BLaER1 treated with 17β-estradiol and CSF1 and Interleukin-3, amounts not matched to agents 10 nM and 100 nM (cell line): ENCODE results near the gene ERGIC1.
A peak's percentile ranks its signal among the peaks of the same experiment; 100 is the strongest.

Experiments used
- H3K27ac ChIP-seq, 11 experiments: shearing (Covaris generic); formaldehyde crosslinking; 2 replicates each; pipeline ENCODE4 v1.8.1; 2022
- H3K27me3 ChIP-seq, 11 experiments: shearing (Covaris generic); formaldehyde crosslinking; 2 replicates each; pipeline ENCODE4 v1.8.1; 2022
- H3K36me3 ChIP-seq, 11 experiments: shearing (Covaris generic); formaldehyde crosslinking; 2 replicates each; pipeline ENCODE4 v1.8.1; 2022
- H3K4me1 ChIP-seq, 10 experiments: shearing (Covaris generic); formaldehyde crosslinking; 2 replicates each; pipeline ENCODE4 v1.8.1; 2022
- H3K4me2 ChIP-seq, 11 experiments: shearing (Covaris generic); formaldehyde crosslinking; 2 replicates each; pipeline ENCODE4 v1.8.1; 2022
- H3K4me3 ChIP-seq, 10 experiments: shearing (Covaris generic); formaldehyde crosslinking; 2 replicates each; pipeline ENCODE4 v1.8.1; 2022
- H3K9ac ChIP-seq, 11 experiments: shearing (Covaris generic); formaldehyde crosslinking; 2 replicates each; pipeline ENCODE4 v1.8.1; 2022
- H3K9me3 ChIP-seq, 11 experiments: shearing (Covaris generic); formaldehyde crosslinking; replicated peaks in 1 of 11; 2 replicates each; pipeline ENCODE4 v1.8.1; 2022
- H4K20me1 ChIP-seq, 11 experiments: shearing (Covaris generic); formaldehyde crosslinking; 2 replicates each; pipeline ENCODE4 v1.8.1; 2022
- Cebpa-rat ChIP-seq, 11 experiments: shearing (Covaris generic); IDR thresholded peaks; 2 replicates each; pipeline ENCODE4 v1.8.1; 2022

The ERGIC1 gene

GRCh38 chr5:172901012-172901780 lies 67.1 kb downstream of the ERGIC1 start:
- peaks cover 0 to 25% (median 3%) of the 10 kb centered on the region in 11 experiments; a peak in 6 of 22 replicates for H4K20me1 ChIP-seq
- no peak overlapping the region for H3K4me3 ChIP-seq
- H3K9me3 ChIP-seq = no peaks in the 10 kb centered on the region
- H3K36me3 ChIP-seq = peaks cover 54 to 99% (median 86%) of the 10 kb centered on the region in 11 experiments
- no peaks in the 10 kb centered on the region for H3K27me3 ChIP-seq
- H3K4me2 ChIP-seq = peak overlapping the region in 4 of 11 experiments; percentile 23 to 35 (median 33); a peak in 7 of 22 replicates
- TF ChIP-seq Cebpa-rat (IDR thresholded peaks at IDR 0.05) = no peak
- no peak overlapping the region; a peak in 1 of 22 replicates for H3K9ac ChIP-seq
- H3K27ac ChIP-seq = peak overlapping the region in 7 of 11 experiments; percentile 11 to 59 (median 40); a peak in 11 of 22 replicates
- peaks cover 20 to 73% (median 47%) of the 10 kb centered on the region in 10 experiments for H3K4me1 ChIP-seq

DNA sequence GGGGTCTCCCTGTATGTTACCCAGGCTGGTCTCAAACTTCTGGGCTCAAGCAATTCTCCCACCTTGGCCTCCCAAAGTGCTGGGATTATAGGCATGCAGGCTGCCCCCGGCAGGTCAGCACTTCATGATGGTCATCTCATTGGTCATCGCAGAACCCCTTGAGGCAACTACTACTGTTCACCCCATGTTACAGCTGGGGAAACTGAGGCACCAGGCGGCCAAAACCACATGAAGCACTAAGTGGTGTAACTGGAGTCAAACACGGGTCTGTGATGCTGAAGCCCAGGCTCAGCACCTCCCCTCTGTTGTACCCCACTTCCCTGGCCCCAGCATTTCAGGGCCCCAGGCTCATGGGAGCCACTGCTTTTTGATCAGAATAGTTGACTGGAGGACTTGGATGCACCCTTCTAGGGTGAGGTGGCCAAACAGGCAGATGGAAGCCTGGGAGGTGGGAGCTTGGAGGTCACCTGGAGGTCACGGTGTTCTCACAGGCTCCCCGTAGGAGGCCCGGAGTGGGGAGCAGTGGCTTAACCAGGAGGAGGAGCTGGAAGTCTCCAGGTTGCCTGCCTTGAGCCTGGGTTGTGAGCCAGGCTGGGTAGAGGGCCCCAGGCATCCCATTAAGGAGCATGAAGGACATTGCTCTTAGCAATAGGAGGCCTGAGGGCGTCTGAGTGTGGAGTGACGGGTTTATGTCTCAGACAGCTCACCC lies 67.9 kb downstream of the ERGIC1 start:
- Histone ChIP-seq H3K9ac (peak overlapping the region in 5 of 11 experiments; percentile 2 to 44 (median 24); a peak in 5 of 22 replicates), H4K20me1 (peaks cover 0 to 26% (median 3%) of the 10 kb centered on the region in 11 experiments; a peak in 6 of 22 replicates), H3K27me3 (no peaks in the 10 kb centered on the region), H3K4me3 (no peak overlapping the region), H3K36me3 (peaks cover 46 to 98% (median 79%) of the 10 kb centered on the region in 11 experiments), H3K4me1 (peaks cover 25 to 73% (median 48%) of the 10 kb centered on the region in 10 experiments), H3K27ac (peak overlapping the region in 7 of 11 experiments; percentile 30 to 59 (median 37); a peak in 11 of 22 replicates), H3K9me3 (no peaks in the 10 kb centered on the region), H3K4me2 (0 out of 22 replicates have a peak overlapping the region, but pooled peaks of 1 of the 11 experiments have one; percentile 0)
- TF ChIP-seq Cebpa-rat (IDR thresholded peaks at IDR 0.05) = no peak

- Histone ChIP-seq H4K20me1 (peaks cover 0 to 29% (median 3%) of the 10 kb centered on the region in 11 experiments; a peak in 6 of 22 replicates), H3K4me1 (peaks cover 23 to 66% (median 46%) of the 10 kb centered on the region in 10 experiments), H3K27ac (peak overlapping the region in 7 of 11 experiments; percentile 30 to 59 (median 37); a peak in 9 of 22 replicates), H3K4me2 (no peak overlapping the region), H3K4me3 (no peak overlapping the region), H3K27me3 (no peaks in the 10 kb centered on the region), H3K9ac (peak overlapping the region in 5 of 11 experiments; percentile 2 to 41 (median 14); a peak in 1 of 22 replicates), H3K36me3 (peaks cover 38 to 94% (median 70%) of the 10 kb centered on the region in 11 experiments), H3K9me3 (no peaks in the 10 kb centered on the region)
- TF ChIP-seq Cebpa-rat (IDR thresholded peaks at IDR 0.05) = no peak
These were observed 68.7 kb downstream of the ERGIC1 start for GRCh38 chr5:172902497-172903472.

DNA sequence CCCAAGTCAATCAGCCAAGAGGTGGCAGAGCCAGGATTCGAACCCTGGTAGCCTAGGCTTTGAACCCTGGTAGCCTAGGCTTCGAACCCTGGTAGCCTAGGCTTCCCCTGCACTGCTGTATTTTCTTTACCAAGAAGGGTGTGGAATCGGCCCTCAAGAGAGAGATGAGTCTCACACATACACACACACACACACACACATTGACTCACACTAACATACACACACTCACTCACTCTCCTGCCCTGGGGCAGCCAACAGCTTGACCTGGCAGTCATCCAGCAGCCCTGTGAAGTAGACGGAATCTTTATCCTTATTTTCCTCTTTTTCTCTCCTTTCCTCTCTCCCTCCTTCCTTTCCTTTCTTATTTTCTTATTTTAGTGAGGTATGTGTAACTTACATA lies 69.7 kb downstream of the ERGIC1 start:
- no peak for TF ChIP-seq Cebpa-rat (IDR thresholded peaks at IDR 0.05)

DNA sequence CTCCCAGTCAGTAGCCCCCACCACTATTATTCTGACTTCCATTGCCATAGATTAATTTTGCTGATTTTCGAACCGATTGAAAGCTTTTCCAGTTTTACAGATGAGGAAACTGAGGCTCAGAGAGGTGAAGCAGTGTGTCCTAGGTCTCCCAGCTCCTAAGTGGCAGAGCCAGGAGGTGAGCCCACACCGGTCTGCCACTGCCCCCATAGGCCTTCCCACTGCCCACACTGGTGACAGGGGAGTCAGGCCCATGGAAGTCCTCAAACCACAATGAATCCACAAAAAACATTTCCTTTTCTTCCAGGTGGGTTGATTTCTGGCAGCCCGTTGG lies 70.2 kb downstream of the ERGIC1 start:
- peaks cover 25 to 88% (median 56%) of the 10 kb centered on the region in 11 experiments for H3K36me3 ChIP-seq
- H3K4me1 ChIP-seq = peaks cover 23 to 72% (median 48%) of the 10 kb centered on the region in 10 experiments
- H3K4me3 ChIP-seq = no peak overlapping the region
- peaks cover 0 to 29% (median 3%) of the 10 kb centered on the region in 11 experiments; a peak in 5 of 22 replicates for H4K20me1 ChIP-seq
- H3K4me2 ChIP-seq = peak overlapping the region in 3 of 11 experiments; percentile 1 to 39 (median 10); a peak in 5 of 22 replicates
- H3K9ac ChIP-seq = peak overlapping the region in 3 of 11 experiments; percentile 6 to 46 (median 15); a peak in 4 of 22 replicates
- no peaks in the 10 kb centered on the region for H3K27me3 ChIP-seq
- peak overlapping the region in 9 of 11 experiments; percentile 4 to 61 (median 24); a peak in 12 of 22 replicates for H3K27ac ChIP-seq
- TF ChIP-seq Cebpa-rat (IDR thresholded peaks at IDR 0.05) = no peak
- H3K9me3 ChIP-seq = no peaks in the 10 kb centered on the region

More for the DNA sequence above, 69.7 kb downstream of the ERGIC1 start:
- H3K27me3 ChIP-seq = no peaks in the 10 kb centered on the region
- no peak overlapping the region for H3K4me3 ChIP-seq
- H3K36me3 ChIP-seq = peaks cover 30 to 90% (median 60%) of the 10 kb centered on the region in 11 experiments
- H3K4me1 ChIP-seq = peaks cover 23 to 68% (median 48%) of the 10 kb centered on the region in 10 experiments
- peak overlapping the region in 1 of 11 experiments; percentile 10; a peak in 1 of 22 replicates for H3K4me2 ChIP-seq
- peak overlapping the region in 2 of 11 experiments; percentile 14 to 40; a peak in 1 of 22 replicates for H3K9ac ChIP-seq
- H3K9me3 ChIP-seq = no peaks in the 10 kb centered on the region
- peaks cover 0 to 31% (median 3%) of the 10 kb centered on the region in 11 experiments; a peak in 6 of 22 replicates for H4K20me1 ChIP-seq
- peak overlapping the region in 3 of 11 experiments; percentile 22 to 61 (median 28); a peak in 2 of 22 replicates for H3K27ac ChIP-seq

GRCh38 chr5:172904643-172905345 lies 70.7 kb downstream of the ERGIC1 start:
- H3K9ac ChIP-seq = peak overlapping the region in 5 of 11 experiments; percentile 3 to 46 (median 15); a peak in 6 of 22 replicates
- no peak for TF ChIP-seq Cebpa-rat (IDR thresholded peaks at IDR 0.05)
- H3K9me3 ChIP-seq = no peaks in the 10 kb centered on the region
- peak overlapping the region in 9 of 11 experiments; percentile 4 to 61 (median 24); a peak in 14 of 22 replicates for H3K27ac ChIP-seq
- H3K4me1 ChIP-seq = peaks cover 23 to 76% (median 48%) of the 10 kb centered on the region in 10 experiments
- no peak overlapping the region for H3K4me3 ChIP-seq
- no peaks in the 10 kb centered on the region for H3K27me3 ChIP-seq
- H3K36me3 ChIP-seq = peaks cover 22 to 88% (median 56%) of the 10 kb centered on the region in 11 experiments
- H3K4me2 ChIP-seq = peak overlapping the region in 4 of 11 experiments; percentile 1 to 39 (median 6); a peak in 8 of 22 replicates
- peaks cover 0 to 33% (median 3%) of the 10 kb centered on the region in 11 experiments; a peak in 5 of 22 replicates for H4K20me1 ChIP-seq
